Stimulated activated CD4-positive, alpha-beta T cell treated with anti-CD3 and anti-CD28 coated beads, Interleukin-15, amount 100 ng/mL, for 1 hour (primary cell): ENCODE results near the gene GIPC2.

ENCODE experiments used
- DNase-seq, 2 donors: peaks; one replicate each; pipeline ENCODE4 v3.0.0-alpha.2; 2020; ENCODE audit warnings: low read depth in 1 of 2, low spot score in 1 of 2

The GIPC2 gene

DNA sequence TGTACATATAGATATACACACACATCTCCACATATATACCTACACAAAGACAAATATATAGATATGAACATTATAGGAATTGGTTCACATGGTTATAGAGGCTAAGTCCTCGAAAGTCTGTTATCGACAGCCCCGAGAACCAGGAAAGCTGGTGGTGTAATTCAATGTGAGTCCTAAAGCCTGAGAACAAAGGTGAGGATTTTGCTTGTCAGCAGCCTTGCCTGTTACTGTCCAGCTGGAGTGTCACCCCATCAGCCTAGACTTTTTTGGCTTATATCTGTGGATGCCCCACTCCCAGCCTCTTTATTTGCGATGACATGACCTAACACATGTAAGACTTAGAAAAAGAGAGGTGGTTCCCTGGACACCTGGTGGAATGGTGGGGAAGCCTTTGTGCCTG is 97.0 kb downstream of the GIPC2 start:
- DNase-seq: no peak

DNA sequence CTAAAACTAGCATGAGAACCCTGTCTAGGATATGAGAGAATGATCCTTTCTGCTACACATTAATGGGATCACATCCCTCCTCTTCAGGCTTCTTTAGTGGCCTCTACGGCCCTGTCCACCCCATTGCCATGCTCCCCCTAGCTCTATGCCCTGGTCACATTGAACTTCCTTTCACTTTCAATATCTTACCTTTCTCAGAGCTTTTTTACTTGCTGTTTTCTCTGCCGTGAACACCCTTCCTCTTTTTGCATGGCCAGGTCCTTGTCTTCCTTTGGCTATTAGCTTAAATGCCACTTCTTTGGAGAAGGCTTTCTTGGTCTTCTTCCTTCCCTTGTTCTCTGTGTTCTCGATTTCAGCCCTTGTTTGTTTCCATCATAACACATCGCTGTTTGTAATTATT is 97.4 kb downstream of the GIPC2 start:
- no peak for DNase-seq

DNA sequence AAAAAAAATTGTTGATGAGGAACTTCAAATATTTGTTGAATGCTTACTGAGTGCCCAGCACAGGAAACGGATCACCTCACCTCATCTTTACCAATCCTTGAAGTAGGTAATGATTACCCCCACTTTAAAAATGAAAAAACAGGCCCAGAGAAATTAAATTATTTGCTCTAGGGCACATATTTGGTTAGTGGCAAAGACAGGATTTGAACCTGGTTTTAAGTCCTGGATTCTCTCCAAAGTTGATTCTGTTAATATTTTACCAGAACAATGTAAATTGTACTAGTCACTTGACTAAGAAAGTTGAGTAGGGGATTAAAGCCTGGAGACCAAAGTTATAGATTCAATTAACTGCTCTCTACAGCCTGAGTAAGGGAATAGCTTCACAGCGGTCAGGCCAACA is 97.9 kb downstream of the GIPC2 start:
- DNase-seq: no peak

DNA sequence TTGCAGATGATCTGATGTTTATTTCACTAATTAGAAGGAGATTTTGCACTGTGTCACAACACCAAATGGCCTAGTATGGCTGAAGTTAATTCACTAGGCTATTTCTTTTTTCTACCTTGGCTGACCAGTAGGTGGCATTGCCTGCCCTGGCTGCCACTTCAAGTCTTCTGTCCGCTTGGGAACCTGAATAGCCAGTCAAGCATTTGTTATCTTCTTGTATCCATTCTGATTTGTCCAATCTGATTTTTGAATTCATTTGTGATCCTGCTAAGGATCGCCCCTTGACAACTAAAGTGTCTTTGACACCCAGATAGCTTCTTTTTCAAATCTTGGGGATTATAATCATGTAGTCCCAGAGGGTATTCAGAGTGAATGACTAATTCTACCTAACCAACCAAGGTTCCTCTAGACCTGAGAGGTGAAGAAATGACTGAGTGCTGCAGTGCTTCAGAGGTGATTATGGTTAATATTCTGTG is 99.4 kb downstream of the GIPC2 start:
- no peak for DNase-seq

DNA sequence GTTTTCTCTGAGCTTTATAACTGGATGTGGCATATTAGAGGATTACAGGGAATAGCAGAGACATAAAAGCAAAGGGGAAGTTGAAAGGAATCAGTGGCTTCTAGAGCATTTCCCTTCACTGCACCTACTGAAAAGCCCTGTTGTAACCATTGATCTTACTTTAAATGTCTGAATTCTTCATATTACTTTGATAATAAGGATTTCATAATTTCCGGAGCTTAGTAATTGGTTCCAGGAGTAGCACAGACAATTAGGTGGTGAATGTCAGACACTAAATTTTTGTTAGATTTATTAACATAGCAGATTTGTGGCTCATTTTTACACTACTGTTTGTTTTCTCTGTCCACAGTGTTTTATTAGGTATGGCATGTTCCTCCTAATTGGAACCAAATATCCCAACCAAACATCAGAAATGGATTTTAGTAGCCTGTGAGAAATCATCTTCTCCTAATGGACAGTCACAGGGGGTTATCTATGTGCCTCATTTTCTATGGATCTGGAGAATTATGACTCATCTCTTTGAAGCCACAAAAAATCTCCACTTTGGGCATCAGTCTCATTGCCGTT is 100.5 kb downstream of the GIPC2 start:
- DNase-seq: no peak

DNA sequence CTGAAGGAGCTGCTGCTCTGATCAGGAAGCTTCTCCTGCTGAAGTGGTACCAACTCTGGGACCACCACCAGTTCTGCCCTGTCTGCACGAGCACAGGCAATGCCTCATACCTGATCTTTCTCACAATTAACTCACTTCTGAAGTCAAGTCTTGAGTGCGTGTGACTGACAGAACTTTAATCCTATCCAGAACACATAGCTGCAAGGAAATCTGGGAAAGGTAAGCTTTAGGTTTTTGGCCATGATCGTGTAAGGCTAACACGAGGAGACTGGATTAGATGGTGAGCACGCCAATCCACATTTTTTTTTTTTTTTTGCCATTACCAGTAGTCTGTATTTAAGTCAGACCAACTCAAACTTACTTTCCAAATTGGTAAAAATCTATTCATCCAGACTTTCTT is 101.3 kb downstream of the GIPC2 start:
- no peak for DNase-seq

DNA sequence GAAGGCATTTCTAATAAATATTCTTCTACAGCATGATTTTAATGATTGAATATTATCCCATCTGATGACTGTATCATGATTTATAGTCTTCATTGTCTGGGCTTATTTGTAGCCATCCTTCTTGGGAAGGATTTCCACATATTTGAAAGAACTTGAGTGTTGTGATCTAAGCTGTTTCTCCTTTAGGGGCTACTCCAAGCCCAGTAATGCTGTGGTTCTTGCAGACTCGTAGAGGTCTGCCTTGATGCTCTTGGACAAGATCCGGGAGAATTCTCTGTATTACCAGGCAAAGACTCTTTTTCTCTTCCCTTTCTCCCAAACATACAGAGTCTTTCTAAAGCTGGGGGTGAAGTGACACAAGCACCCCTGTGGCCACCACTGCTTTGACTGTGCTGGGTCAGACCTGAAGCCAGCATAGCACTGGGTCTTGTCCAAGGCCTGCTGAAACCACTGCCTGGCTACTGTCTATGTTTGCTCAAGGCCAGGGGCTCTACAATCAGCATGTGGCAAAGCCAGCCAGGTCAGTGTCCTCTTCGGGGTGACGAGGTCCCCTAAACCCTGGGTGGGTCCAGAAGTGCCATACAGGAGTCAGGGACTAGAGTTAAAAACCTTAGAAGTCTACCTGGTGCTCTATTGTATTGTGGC is 107.4 kb downstream of the GIPC2 start:
- DNase-seq: no peak

DNA sequence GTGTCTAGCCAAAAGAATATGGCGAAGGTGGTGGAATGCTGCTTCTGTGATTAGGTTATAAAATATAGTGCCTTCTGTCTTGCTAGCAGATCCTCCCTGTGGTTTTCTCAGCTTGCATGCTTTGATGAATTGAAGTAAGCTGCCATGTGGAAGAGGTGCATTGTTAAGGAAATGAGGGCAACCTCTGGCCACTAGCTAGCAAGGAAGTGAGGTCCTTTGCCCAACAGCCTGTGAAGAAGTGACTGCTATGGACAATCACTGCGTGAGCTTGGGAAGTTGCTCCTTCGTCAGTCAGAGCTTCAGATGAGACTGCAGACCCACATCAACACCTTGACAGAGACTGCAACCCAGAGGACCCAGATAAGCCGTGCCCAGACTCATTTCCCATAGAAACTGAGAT is 109.4 kb downstream of the GIPC2 start:
- no peak for DNase-seq

DNA sequence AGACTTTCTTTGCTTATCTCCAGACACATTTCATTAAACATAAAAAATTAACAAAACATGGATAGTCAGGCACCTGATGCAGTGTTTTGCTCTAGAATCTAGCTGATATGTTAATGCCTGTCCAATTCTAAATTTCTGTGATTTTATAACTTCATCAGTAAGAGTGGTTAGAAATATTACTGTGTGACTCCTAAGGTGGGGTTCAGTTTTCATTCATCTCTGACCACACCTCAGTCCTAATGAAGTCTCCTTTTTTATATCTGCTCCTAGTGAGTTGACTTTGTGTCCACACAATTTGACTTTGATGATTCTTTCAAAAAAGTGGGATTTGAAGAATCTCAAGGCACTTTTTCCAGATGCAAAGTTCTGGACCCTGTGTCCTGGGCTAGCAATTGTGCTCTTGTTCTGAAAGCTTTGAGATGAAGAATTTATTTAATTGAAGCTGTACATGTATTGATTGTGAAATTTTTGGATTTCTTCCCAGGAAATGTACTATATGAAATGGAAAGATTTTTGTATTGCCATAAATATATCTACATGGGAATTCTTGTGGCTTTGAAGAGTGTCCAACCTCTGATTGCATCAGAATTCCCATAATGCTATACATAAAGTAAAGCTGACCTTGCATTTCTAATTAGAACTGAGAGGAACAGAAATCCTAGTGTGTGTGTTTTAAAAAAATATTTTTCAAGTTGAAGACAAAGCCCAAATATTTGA is 111.2 kb downstream of the GIPC2 start:
- DNase-seq: no peak

DNA sequence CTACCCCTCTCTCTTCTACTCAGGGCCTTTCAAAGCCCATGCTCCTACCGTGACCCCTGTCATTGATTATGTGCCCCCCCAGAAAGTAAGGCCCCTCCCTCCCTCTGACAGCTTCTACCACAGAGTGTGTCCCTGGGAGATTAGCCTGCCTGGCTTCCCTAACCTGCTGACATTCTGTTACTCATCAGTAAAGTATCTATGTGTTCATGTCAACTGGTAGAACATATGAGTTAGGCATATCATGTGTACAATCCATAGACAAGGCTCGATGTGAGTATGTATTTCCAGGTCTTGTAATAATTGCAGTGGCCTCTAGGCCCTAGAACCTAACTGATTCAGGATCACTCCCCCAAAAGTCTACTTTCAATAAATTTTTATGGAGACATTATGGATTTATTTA is 120.0 kb downstream of the GIPC2 start:
- no peak for DNase-seq

DNA sequence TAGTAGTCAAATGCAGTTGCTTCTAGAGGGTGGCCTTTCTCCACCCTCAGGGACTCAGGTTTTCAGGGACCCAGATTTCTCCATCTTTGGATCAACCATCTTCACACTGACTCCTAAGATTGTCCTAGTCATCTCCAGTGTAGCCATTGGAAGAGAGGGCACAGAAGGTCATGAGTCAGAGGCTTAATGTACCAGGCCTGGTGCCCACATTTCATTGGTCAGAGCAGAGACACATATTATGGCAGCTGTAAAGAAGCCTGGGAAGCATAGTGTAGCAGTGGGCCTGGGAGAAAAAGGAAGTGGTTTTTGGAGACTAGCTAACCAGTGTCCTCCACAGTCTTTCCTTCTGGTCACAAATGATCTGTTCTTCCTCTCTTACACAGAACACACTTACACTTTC is 122.5 kb downstream of the GIPC2 start:
- DNase-seq: no peak

DNA sequence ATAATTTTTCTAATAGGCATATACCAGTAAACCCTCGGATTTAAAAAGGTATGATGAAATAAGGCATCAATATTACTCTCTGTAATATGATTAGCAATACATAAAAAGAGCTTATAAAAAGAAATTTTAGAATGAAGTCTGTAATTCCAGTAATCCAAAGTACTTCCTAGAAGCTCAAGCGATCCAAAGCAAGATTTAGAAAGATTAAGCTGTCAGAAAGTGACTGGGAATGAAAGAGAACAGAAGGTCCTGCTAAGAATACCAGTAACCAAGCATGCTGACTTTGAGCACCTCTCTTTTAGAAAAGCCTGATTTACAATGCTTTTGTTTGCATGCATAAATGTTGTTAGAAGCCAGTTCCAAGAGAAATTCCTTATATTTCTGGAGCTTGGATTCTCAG is 125.1 kb downstream of the GIPC2 start:
- no peak for DNase-seq

DNA sequence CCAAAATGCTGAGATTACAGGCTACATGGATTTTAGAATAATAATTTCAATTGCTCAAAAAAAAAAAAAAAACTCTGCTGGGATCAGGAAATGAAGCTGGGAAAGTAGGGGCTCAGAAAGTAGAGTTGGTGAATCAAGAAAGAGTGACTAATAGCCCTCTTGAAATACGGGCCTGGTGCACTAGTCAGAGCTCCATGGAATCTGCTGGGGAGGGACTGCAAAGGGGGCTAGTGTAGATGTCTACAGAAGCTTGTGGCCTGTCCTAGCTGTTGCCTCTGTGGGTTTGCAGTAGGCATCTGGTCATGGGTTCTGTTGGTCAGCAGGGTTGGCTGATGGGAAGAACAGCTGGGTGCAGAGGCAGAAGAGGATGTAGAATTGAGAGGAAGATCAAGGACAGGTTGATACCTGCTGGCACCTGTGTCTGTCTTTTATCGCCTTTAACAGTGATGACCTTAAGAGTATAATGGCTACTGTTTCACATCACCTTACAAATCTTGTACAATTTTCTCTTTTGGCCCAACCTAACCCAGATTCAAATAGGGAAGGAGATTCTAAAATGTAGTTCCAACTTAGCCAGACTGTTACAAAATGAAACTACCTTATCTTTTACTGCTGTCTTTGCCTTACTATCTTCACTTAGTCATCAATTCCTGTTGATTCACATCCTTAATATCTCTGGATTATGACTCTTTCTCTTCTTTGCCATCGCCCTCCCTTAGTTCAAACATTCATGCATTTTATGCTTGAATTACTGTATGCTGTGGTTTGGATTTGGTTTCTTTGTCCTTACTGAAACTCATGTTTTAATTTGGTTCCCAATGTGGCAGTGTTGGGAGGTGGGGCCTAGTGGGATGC is 126.2 kb downstream of the GIPC2 start:
- no peak for DNase-seq

DNA sequence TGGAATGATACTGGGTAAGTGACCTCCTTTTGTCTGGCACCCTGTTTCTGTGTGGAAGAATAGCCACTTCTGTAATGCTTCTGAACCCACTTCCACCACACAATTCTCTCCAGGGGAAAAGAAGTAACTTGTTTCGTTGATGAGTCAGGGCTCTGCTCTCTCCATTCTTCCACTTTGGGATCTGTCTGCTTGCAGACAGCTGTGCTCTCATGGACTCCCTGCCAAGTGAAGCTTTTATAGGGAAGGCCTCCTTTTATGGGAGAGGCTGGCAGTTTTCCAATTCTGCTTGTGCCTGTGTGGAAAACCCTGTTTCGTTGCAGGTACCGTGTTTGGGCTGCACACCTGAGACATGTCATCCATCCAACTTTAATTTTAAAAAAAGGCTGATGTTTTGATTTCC is 130.7 kb downstream of the GIPC2 start:
- no peak for DNase-seq

DNA sequence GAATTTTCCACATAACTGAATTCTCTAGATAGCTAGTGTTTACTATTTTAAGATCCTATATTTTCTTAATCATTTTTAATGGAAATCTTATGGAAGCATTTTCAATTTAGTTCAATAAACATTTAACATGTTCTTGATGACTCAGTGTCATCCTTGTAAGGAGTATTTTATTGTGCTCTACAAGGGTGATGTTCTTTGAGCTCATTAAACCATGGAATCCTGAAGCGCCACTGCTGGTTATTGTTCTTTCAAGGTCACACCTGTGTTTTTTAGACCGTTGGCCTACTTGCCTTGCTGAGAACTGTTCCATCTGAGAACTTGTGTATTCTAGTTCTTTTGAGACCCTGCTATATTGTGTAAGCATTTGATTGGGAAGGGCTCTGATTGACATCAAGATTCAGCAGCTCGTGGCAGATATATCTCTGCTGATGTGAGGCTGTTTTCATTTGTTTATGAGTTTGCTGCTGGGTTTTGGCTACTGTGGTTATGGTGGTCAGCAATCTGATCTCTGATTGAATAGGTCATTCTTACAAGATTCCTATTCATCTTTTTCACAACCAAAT is 132.0 kb downstream of the GIPC2 start:
- no peak for DNase-seq

DNA sequence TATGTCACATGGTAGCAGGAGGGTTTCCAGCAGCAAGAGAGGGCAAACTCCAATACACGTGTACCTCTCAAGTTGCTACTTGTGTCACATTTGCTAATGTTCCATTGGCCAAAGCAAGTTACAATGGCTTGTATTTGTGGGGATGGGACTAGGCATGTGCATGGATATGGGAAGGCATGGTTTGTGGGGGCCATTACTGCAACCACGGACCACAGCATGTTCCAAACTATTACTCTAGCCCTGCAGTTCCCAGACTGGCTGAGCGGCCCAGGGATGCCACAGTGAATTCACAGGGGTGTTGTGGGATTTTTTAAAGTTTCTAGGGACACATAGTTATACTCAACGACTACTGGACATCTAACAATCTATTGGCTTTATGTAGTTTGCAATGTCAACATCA is 133.1 kb downstream of the GIPC2 start:
- DNase-seq: no peak

DNA sequence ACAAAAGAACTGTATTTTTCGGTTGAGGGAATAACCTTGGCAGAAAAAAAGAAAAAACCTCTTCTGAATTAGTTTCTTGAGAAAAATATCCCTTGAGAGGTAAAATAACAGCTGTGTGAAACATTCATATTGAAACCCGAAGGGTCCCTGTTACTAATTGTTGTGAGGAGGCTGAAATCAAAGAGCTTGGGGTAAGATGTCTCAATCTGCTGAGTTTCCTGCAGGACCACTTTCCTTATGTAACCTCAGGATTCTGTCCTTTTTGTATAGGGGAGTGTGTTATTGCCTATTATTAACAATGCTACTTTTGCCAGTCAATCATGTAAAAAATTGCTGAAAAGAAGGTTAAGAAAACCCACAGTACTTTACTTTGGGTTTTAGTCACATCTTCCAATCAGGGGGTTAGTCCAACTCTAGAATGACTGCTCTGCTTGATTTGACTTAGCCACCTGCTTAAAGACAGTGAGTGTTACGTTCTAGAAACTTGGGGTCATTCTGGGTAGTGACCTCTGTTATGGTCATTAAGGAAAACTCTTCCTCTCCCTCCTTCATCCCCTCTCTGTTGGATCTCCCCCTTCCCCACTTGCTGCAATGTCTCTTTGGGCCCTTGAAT is 138.8 kb downstream of the GIPC2 start:
- no peak for DNase-seq
